NCI-H2196 treated with DMSO at 0.1 percent for 48 hours (cell line): ENCODE results near the gene TPGS2.
"Not testable (repeated sequence)": the region's sequence is repeated elsewhere in the genome, so short reads cannot be mapped to it uniquely, and the experiment has no call there.

Experiments
- DNase-seq: peaks from one replicate; lab custom pipeline; 2025; ENCODE audit not compliant: unreplicated experiment; lab: John Stamatoyannopoulos, UW

The TPGS2 gene

DNA sequence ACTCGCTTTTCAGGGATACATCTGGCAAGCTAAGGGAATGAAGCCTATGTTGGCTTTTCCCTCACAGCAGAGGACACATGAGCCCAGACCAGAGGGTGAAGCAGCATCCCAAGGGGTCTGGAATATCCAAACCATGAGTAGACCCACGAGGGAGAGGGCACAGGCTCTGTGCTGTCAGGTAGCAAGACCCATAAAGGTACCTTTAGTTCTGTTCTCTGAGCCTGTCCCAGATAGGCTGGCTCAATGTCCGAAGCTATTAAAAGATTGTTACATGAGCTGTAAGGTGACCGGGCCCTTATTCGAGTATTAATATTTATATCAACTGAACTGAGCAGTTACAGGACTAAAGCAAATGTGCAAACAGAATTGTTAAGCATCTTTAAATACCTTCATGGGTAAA is 52.2 kb downstream of the TPGS2 start:
- no peak for DNase-seq

DNA sequence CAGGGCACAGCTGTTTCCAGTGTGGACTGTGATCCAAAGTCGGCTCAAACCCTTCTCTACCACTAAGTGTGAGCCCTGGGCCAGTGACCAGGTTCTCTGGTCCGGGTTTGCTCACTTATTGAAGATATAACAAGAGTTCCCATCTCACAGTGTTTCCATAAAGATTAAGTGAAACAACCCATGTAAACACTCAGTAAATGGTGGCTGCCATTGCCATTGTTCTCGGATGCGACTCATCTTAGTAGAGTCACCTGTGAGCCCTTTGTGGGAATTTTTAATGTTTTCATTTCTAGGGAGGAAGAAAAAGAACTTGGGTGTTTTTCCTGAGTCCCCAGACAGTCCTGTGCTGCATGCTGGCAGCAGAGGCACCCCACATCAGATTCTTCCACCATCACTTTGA is 53.4 kb downstream of the TPGS2 start:
- no peak for DNase-seq

DNA sequence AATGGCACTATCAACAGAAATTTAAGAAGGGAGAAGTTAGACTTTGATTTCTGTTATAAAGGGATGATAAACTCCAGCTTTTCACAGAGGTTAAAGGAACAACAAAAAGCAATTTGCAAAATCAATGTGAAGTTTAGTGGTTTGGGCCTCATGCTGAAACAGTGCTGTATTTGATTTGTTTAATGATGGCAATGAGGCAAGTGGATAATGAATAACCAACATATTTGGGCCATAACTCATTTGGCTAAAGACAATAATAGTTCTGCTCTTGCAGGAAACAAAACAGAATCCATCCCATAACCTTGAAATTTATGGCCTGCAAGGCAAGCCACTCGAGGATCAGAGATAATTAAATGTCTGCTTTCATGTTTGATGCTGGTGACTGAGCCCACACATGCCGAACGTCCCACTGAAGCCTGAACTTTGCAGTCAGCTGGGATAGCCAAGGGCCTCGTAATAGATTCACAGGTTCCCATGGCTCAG is 56.5 kb downstream of the TPGS2 start:
- no peak for DNase-seq

DNA sequence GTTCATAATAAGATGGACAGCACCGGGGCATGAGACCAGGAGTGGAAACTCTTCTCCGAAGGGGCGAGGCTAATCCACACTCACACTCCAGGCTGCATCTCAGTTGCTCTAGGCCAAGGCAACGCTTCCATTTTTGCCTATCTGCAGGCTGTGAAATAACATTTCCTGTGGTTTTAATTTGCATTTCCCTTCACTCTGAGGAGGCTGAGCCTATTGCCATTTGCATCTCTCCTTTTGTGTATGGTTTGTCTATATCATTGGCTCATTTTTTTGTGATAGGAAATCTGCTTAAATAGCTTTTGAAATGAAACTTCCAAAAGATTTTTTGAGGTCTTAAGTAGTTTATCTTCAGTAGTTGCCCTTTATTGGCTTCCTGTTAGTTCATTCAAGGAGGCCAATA is 57.6 kb downstream of the TPGS2 start:
- no peak for DNase-seq

DNA sequence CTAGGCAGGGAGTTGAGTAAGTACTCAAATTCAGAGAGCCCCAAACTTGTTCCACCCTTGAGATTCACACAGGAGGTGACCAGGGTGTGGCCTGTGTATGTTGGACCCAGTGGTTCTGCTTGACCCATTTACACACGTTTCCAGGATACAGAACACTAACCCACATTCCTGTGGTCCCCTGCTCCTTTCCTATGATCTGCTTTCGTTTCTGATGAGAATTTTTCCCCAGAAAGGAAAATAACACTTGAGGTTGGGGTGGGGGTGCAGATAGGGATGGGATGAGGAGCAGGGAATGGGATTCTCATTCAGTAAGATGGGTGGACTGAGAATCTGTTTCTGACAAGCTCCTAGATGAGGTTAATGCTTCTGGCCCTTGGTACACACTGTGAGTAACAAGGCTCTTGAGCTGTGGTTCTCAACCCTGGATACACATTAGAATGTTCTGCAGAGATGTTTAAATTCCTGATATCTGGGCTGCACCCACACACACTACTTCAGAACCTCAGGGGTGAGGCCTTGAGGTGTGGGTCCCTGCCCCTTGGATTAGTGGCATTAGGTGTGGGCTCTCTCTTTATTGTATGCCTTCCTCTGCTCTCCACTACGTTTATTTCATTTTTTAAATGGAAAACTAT is 58.4 kb downstream of the TPGS2 start:
- no peak for DNase-seq

DNA sequence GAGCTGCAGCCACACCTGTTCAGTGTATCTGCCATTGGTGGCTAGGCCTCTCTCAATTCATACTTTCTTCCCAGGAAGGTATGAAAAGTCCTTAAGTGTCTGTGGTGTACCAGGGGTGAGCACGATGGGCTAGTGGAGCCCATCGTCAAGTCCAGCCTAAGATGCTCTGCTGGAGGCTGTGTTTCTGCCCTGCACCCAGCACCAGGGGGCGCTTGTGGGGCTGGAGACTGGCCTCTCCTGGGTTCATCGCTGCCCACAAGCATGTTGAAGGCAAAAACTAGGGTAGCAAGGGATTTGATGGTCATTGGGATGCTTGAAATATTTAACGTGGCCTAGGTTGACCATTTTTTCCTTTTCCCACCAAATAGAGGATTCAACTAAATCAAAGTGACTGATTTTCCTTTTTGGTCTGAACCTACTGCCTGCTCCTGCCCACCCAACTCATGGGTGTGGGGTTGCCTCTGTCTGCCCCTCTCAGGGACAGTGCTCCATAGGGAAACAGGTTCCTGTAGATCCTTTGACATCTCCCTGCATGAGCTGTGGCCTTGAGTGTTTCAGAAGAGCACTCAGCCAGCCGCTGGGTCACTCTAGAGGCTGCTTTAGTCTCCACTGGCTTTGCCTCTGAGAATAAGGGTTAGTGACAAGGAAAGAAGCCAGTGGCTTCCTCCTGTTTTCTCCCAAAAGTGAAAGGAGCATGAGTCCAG is 59.0 kb downstream of the TPGS2 start:
- no peak for DNase-seq

DNA sequence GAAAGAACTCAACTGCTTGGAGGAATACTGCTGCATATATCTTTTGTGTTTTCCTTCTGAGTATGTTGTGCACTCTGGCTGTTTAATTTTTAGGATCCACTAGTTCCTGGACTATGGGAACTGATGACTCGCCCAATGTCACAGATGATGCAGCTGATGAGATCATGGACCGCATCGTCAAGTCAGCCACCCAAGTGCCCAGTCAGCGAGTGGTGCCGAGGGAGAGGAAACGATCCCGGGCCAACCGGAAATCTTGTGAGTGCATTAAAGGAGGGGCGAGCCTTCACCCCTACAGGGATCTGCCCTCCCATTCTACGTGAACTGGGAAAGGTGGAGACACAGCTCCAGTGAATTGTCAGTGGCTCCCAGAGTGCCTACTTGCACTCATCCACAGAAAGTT is 59.6 kb downstream of the TPGS2 start:
- no peak for DNase-seq

DNA sequence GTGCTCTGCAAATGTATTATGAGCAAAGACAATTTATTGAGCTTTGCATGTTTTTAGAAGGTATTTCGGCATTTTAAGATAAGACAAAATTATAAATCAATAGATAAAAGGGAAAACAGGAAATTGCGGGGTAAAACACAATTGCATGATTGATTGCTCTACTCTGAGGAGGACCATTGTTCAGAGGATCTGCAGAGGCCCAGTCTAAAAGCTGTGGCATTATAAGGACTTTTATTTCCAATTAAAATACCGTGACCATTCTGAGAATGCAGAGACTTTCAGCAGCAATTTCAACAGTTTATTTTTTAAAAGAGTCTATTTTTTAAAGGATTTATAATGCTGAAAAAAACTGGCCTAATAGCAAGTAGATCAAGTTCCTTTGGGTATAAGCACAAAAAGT is 62.0 kb downstream of the TPGS2 start:
- DNase-seq = no peak

DNA sequence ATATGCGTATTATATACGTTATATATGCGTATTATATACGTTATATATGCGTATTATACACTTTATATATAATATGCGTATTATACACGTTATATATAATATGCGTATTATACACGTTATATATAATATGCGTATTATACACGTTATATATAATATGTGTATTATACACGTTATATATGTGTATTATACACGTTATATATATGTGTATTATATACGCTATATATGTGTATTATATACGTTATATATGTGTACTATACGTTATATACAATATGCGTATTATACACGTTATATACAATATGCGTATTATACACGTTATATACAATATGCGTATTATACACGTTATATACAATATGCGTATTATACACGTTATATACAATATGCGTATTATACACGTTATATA is 65.8 kb downstream of the TPGS2 start:
- DNase-seq = not testable (repeated sequence)

DNA sequence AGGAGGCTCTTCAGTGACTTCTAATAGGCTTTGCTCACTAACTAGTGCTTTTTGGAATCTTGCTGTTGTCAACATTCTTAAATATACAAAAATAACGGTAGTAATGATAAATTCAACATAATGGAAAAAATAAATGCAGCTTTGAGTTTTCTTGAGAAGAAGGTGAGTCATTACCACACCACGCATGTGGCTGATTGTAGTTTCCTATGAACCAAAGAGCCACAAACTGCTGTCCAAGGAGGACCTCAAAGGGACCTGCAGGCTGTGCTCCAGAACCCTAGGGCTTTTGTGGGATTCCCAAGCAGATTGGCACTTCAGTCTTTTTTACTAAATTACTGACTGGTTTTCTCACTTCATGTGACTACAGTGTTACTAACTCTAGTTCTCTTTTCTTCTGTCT is 66.7 kb downstream of the TPGS2 start:
- no peak for DNase-seq

DNA sequence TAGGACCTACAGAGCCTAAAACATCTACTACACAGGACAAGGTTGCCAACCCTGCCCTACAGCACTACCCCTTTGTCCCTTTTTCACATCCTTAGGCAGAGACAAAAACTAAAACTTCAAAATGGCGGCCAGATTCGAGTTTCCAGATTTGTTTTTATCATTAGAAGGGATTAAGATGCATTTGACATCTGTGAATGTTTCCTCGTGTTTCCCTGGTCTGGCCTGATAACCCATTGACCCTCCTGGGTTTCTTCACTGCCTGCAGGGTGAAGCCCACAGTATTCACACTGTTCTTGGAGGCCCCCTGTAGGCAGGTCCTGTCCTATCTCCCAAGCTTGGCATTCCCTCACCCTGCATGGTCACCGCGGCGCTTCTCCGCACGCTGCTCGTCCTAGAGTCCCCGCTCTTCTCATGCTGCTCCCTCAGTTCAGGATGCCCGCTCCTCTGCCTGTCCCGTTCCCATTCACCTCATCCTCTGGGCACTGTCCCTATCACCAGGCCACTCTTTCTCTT is 67.6 kb downstream of the TPGS2 start:
- no peak for DNase-seq

DNA sequence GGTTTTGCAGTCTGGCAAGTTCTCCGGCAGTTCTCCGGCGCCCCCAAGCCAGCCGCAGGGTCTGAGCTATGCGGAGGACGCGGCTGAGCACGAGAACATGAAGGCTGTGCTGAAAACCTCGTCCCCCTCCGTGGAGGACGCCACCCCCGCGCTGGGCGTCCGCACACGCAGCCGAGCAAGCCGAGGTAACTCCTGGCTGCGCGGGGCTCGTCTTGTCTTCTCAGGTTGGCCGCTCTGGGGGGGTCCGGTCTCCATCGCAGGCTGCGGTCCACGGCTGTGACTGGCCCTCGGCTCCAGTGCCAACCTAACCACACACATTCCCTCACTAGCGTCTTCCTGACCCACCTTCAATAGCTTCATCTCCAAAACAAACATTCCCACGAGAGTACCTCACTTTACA is 68.2 kb downstream of the TPGS2 start:
- no peak for DNase-seq

DNA sequence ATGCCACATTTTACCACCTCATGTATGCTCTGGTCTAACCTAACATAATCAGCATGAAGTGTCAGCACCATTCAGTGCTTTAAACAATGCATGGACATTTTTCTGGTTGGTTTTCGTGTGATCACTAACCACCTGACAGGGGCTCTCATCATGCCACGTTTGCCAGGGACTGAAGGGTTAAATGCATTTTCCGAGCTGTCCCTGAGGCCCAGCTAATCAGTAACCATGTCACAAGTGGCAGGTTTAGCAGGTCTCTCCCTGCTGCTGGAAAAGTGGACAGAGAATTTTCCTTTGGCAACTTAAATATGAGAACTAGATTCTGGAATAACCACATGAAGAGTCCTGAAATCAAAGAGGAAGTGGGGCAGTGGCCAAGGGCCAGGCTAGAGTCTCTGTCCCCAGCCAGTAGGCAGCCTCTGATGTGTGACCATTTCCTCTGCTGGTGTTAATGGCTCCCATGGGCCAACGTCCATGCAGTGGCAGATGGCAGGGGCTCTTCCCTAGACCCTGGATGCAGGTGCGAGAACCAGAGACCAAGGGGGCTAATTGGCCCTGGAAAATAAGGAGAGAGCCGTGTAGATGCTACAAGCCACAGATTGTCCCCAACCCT is 69.5 kb downstream of the TPGS2 start:
- DNase-seq = no peak

DNA sequence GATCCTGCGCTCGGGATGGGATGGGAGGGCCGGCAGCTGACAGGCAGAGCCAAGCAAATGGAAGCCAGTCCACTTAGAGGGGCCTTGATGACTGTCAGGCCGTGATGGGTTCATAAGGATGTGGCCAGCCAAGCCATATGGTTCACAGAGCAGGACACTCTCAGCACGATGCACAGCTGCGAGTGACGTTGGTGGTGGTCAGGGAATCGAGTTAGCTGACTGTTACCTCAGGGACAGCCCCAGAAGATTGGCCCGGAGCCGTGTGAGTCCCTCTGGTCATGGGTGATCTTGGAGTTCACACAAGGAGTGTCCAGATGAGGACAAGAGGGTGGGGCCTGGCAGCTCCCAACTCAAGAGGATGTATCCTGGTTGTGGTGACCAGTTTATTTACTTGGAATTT is 70.2 kb downstream of the TPGS2 start:
- no peak for DNase-seq

DNA sequence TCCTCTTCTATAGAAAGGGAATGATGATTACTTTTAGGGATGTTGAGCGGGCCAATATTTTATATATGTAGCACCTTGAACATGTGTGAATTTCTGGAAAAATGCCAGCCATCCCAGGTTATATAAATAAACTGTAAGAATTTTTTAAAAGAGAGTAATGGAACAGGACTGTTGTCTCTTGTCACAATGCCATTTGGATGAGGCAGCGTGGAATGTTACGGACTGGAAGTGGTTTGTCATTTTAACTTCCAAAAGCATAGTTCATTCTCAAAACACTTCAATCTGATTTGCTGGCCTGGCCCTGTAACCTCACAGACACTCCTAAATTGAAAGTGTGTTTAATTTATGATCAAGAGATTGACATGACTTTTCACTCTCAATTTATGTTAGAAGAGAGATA is 70.8 kb downstream of the TPGS2 start:
- DNase-seq = no peak

DNA sequence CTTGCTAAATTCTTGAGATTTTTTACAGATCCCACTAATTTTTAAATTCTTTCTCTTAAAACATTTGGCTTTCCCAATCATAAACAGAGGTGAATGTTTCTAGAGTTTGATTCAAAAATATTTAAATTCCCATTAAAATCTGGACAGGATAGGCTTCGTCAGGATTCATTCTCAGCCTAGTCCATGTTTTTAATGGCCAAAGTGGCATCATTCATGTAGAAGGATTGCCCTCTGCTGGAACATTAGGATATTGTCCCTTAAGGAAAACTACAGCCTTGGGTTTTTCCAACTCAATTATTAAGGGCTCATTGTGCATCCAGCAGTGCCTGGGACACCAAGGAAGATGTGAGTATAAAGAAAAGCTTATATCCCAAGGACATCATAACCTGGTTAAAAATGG is 71.7 kb downstream of the TPGS2 start:
- DNase-seq = peak; percentile 5

DNA sequence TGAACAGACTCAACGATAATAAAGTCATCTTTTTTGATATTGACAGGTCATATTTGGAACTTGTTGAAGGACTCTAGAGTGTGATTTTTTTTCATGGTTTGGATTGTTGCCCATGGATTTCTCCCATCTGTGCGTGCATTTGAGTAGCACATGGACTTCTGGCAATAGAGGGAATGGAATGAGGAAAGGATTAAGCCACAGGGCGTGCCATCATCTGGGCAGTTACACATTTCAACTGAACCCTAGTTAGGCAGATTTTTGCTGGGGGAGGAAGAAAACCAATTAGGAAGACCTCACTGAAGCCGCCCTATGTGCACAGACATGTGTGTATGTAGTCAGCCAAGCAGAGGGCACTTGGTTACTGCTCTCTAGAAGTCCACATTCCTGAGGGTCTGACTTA is 72.6 kb downstream of the TPGS2 start:
- no peak for DNase-seq

DNA sequence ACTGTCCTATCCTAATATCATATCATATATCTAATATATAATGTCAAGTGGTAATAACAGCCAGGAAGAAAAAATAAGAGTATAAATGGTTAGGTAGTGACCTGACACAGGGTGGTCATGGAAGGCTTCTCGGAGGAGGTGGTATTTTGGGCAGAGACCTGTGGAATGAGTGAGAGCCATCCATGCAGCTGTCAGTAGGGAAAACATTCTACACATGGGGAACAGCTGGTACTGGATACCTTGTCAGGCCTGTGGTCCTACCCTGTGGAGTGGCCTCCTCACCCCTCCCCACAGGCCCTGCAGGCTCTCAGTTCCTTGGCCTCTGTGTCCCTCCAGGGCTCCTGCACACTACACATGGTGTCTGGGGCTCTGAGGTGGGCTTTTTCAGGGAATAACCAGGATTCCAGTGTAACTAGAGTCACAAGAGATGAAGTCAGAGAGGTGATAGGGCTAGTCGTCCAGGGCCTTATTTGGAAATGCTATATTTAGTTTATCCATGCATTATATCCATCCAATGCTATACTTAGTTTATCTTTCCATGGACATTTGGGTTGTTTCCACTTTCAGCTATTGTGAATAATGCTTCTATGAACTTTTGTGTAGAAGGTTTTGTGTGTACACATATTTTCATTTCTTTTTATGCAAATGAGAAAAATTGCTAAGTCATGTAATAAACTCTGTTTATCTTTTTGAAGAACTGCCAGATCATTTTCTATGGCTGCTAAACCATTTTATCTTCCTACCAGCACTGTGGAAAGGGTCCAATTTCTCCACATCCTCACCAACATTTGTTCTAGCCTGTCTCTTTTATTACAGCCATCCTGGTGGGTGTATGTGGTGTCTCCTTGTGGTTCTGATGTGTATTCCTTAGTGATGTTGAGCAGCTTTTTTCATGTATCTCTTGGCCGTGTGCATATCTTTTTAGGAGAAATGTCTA is 75.6 kb downstream of the TPGS2 start:
- no peak for DNase-seq

DNA sequence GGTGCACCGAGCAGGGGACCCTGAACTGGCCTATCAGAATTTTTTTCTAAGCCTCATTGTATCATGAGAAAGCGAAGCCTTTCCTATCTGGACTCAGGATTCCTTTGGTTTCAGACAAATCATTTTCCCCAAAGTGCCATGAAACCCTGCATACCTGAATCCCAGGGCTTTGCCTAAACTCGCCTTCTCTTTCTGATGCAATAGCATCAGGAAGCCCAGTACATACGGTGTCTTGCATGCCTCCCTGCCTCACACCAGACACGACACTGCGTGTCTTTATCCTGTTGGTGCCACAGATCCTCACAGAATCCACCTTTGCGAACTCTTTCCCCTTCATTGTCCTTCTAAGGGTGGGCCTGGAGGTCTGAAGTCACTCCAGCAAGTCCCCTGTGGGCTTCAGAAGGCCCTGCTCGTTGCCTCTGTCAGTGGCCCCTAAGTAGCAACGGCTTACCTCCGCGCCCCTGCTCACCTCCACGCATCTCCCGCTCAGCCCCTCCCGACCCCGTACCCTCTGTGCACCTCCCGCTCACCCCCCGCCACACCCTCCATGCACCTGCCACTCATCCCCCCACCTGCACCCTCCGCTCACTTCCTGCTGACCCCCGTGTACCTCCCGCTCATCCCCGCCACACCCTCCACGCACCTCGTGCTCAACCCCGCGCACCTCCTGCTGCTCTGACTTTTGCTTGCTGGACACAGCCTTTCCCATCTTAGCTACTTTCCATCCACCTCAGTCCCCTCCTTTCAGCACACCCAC is 83.4 kb downstream of the TPGS2 start:
- DNase-seq = no peak

DNA sequence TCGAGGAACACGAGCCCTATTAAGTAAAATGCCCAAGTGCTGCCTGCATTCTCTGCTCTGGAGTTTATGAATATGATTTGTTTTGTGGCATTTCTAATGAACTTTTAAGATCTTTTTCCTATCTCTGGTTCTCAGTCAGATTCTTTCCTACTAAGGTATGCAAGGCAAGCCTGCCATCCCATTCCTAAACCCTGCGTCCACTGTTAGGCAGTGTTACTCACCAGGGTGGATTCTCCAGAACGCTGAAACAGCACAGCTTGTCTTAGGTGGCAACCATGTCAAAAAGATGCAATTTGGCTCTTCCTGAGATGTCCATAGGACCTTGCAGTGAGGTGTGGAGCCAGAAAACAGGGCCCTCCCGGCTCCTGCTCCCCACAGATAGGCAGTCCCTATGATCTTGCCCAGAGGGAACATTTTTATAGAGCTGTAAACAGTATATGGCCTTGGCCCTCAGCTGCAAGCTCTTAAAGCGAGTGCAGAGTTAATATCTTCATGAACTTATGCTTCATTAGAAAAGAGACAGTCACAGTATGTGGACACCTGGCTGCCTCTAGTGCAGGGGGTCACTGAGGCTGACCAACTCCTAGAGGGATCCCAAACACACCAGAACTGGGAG is 84.4 kb downstream of the TPGS2 start:
- DNase-seq = no peak
